ENCODE results near the gene AK2.
"Not testable (repeated sequence)": the region's sequence is repeated elsewhere in the genome, so short reads cannot be mapped to it uniquely, and the experiment has no call there.

DNA sequence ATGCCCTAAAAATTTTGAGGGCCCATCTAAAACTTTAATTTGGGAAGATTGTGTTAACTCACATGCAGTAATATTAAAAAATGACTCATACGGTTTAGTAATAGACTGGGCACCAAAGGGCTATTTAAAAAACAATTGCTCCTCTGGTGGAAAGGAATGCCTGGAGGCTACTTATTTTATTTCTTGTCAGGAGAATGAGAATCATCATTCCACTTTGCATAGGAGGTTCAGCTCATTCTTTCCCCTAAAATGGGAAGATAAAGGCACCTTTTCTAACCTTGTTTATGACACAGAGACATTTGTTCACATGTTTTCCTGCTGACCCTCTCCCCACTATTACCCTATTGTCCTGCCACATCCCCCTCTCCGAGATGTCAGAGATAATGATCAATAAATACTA, 31.4 kb upstream of the AK2 start:
- not testable (repeated sequence) for TF ChIP-seq POLR2A (IDR thresholded peaks at IDR 0.05; ENCODE audit: low read depth)
- TF ChIP-seq, protein P1, sequence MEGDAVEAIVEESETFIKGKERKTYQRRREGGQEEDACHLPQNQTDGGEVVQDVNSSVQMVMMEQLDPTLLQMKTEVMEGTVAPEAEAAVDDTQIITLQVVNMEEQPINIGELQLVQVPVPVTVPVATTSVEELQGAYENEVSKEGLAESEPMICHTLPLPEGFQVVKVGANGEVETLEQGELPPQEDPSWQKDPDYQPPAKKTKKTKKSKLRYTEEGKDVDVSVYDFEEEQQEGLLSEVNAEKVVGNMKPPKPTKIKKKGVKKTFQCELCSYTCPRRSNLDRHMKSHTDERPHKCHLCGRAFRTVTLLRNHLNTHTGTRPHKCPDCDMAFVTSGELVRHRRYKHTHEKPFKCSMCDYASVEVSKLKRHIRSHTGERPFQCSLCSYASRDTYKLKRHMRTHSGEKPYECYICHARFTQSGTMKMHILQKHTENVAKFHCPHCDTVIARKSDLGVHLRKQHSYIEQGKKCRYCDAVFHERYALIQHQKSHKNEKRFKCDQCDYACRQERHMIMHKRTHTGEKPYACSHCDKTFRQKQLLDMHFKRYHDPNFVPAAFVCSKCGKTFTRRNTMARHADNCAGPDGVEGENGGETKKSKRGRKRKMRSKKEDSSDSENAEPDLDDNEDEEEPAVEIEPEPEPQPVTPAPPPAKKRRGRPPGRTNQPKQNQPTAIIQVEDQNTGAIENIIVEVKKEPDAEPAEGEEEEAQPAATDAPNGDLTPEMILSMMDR (IDR thresholded peaks at IDR 0.05): not testable (repeated sequence)

All from esophagus muscularis mucosa (tissue), 3 donors.